ENCODE results near the gene MYL12A.

The MYL12A gene

GRCh38 chr18:3257627-3258120, 10.1 kb downstream of the MYL12A start:
- Histone ChIP-seq H3K36me3 (peaks cover 62 to 69% (median 67%) of the 10 kb centered on the region in 11 experiments), H3K9ac (peak overlapping the region in 1 of 11 experiments; percentile 41; a peak in 2 of 22 replicates), H4K20me1 (peaks cover 6 to 69% (median 47%) of the 10 kb centered on the region in 11 experiments; a peak in 19 of 22 replicates), H3K4me2 (peak overlapping the region in 8 of 11 experiments; percentile 4 to 93 (median 90); a peak in 10 of 22 replicates), H3K4me1 (peaks cover 74 to 85% (median 82%) of the 10 kb centered on the region in 10 experiments), H3K27me3 (no peaks in the 10 kb centered on the region), H3K27ac (peak overlapping the region in 2 of 11 experiments; percentile 9 to 62; a peak in 3 of 22 replicates), H3K9me3 (replicated peaks in 1 of 11) (no peaks in the 10 kb centered on the region), H3K4me3 (no peak overlapping the region)
- TF ChIP-seq Cebpa-rat (IDR thresholded peaks at IDR 0.05), result no peak

- Histone ChIP-seq H3K9me3 (replicated peaks in 1 of 11) (no peaks in the 10 kb centered on the region), H3K36me3 (peaks cover 29 to 39% (median 35%) of the 10 kb centered on the region in 11 experiments), H3K4me3 (peak overlapping the region; percentile 87 to 99 (median 97)), H3K27me3 (no peaks in the 10 kb centered on the region), H3K4me2 (peak overlapping the region; percentile 87 to 94 (median 93)), H4K20me1 (peaks cover 39 to 69% (median 47%) of the 10 kb centered on the region in 11 experiments), H3K4me1 (peaks cover 66 to 79% (median 76%) of the 10 kb centered on the region in 10 experiments), H3K9ac (peak overlapping the region; percentile 97 to 99 (median 99)), H3K27ac (peak overlapping the region; percentile 98 to 100 (median 99))
- no peak for TF ChIP-seq Cebpa-rat (IDR thresholded peaks at IDR 0.05)
Measured at GRCh38 chr18:3260995-3261372, 13.4 kb downstream of the MYL12A start.

GRCh38 chr18:3261373-3262233, 14.0 kb downstream of the MYL12A start, which contains the start of gene MYL12B:
MYL12B (plus strand) TSS chr18:3262133; CDS start chr18:3272899, 10,766 bp downstream.
- peak within 1 kb of the TSS; percentile 87 to 99 (median 97) for H3K4me3 ChIP-seq
- TF ChIP-seq Cebpa-rat (IDR thresholded peaks at IDR 0.05), result no peak
- peak within 1 kb of the TSS; percentile 97 to 99 (median 99) for H3K9ac ChIP-seq
- H3K36me3 ChIP-seq, result peaks cover 22 to 38% (median 30%) of the 10 kb centered on the region in 11 experiments
- H3K27ac ChIP-seq, result peak within 1 kb of the TSS; percentile 98 to 100 (median 99)
- H3K27me3 ChIP-seq, result no peaks in the 10 kb centered on the region
- H3K9me3 ChIP-seq (replicated peaks in 1 of 11), result no peaks in the 10 kb centered on the region
- peaks cover 45 to 69% (median 51%) of the 10 kb centered on the region in 11 experiments for H4K20me1 ChIP-seq
- H3K4me1 ChIP-seq, result peaks cover 68 to 79% (median 76%) of the 10 kb centered on the region in 10 experiments
- peak within 1 kb of the TSS; percentile 88 to 94 (median 93) for H3K4me2 ChIP-seq

GRCh38 chr18:3262234-3263131, 14.9 kb downstream of the MYL12A start:
- H3K36me3 ChIP-seq, result peaks cover 14 to 29% (median 21%) of the 10 kb centered on the region in 11 experiments
- peaks cover 68 to 79% (median 76%) of the 10 kb centered on the region in 10 experiments for H3K4me1 ChIP-seq
- TF ChIP-seq Cebpa-rat (IDR thresholded peaks at IDR 0.05), result no peak
- H3K27ac ChIP-seq, result peak overlapping the region; percentile 98 to 100 (median 99)
- no peaks in the 10 kb centered on the region for H3K27me3 ChIP-seq
- H3K9me3 ChIP-seq (replicated peaks in 1 of 11), result no peaks in the 10 kb centered on the region
- H4K20me1 ChIP-seq, result peaks cover 48 to 69% (median 54%) of the 10 kb centered on the region in 11 experiments
- H3K9ac ChIP-seq, result peak overlapping the region; percentile 97 to 99 (median 99)
- peak overlapping the region; percentile 87 to 94 (median 90) for H3K4me2 ChIP-seq
- peak overlapping the region; percentile 87 to 99 (median 97) for H3K4me3 ChIP-seq

- Histone ChIP-seq H3K4me3 (peak overlapping the region; percentile 87 to 99 (median 97)), H3K4me1 (peaks cover 70 to 79% (median 76%) of the 10 kb centered on the region in 10 experiments), H3K36me3 (peaks cover 6 to 23% (median 14%) of the 10 kb centered on the region in 11 experiments; a peak in 21 of 22 replicates), H3K4me2 (peak overlapping the region; percentile 87 to 94 (median 90)), H3K27ac (peak overlapping the region; percentile 98 to 100 (median 99)), H4K20me1 (peaks cover 55 to 69% (median 61%) of the 10 kb centered on the region in 11 experiments), H3K27me3 (no peaks in the 10 kb centered on the region), H3K9ac (peak overlapping the region; percentile 97 to 99 (median 99)), H3K9me3 (replicated peaks in 1 of 11) (no peaks in the 10 kb centered on the region)
- TF ChIP-seq Cebpa-rat (IDR thresholded peaks at IDR 0.05), result no peak
Measured at GRCh38 chr18:3263132-3263700, 15.6 kb downstream of the MYL12A start.

- Histone ChIP-seq H3K9ac (peak overlapping the region in 4 of 11 experiments; percentile 97 to 99 (median 98); a peak in 7 of 22 replicates), H4K20me1 (peaks cover 66 to 73% (median 71%) of the 10 kb centered on the region in 11 experiments), H3K27me3 (no peaks in the 10 kb centered on the region), H3K4me2 (peak overlapping the region; percentile 87 to 94 (median 90)), H3K36me3 (peaks cover 0 to 18% (median 2%) of the 10 kb centered on the region in 11 experiments; a peak in 10 of 22 replicates), H3K4me1 (peaks cover 70 to 79% (median 76%) of the 10 kb centered on the region in 10 experiments), H3K9me3 (replicated peaks in 1 of 11) (no peaks in the 10 kb centered on the region), H3K27ac (peak overlapping the region in 3 of 11 experiments; percentile 7 to 100 (median 100); a peak in 2 of 22 replicates), H3K4me3 (peak overlapping the region in 9 of 10 experiments; percentile 87 to 99 (median 97); a peak in 15 of 20 replicates)
- no peak for TF ChIP-seq Cebpa-rat (IDR thresholded peaks at IDR 0.05)
Measured at GRCh38 chr18:3264362-3264761, 16.8 kb downstream of the MYL12A start.

GRCh38 chr18:3265564-3266033, 18.0 kb downstream of the MYL12A start:
- H3K27ac ChIP-seq, result peak overlapping the region in 6 of 11 experiments; percentile 1 to 41 (median 12); a peak in 3 of 22 replicates
- H3K9me3 ChIP-seq (replicated peaks in 1 of 11), result no peaks in the 10 kb centered on the region
- no peaks in the 10 kb centered on the region for H3K27me3 ChIP-seq
- peak overlapping the region; percentile 61 to 94 (median 89) for H3K4me2 ChIP-seq
- peaks cover 77 to 85% (median 83%) of the 10 kb centered on the region in 11 experiments for H4K20me1 ChIP-seq
- peaks cover 0 to 16% (median 2%) of the 10 kb centered on the region in 11 experiments; a peak in 6 of 22 replicates for H3K36me3 ChIP-seq
- H3K4me3 ChIP-seq, result peak overlapping the region in 1 of 10 experiments; percentile 1; a peak in 1 of 20 replicates
- H3K9ac ChIP-seq, result peak overlapping the region in 2 of 11 experiments; percentile 14 to 51; a peak in 2 of 22 replicates
- no peak for TF ChIP-seq Cebpa-rat (IDR thresholded peaks at IDR 0.05)
- peaks cover 67 to 79% (median 76%) of the 10 kb centered on the region in 10 experiments for H3K4me1 ChIP-seq
